GM12878 (cell line): ENCODE results near the gene HMGCS1. TPM values are rescaled to one million over a fixed set of nuclear protein-coding genes. Genes with fewer than 3 reads are reported as not detected.

Experiments
- ATF2 ChIP-seq: IDR thresholded peaks from 2 replicates; pipeline ENCODE4 v1.6.1; 2012; ENCODE audit warnings: low read length, inconsistent platforms
- BMI1 ChIP-seq: fragments of 450-650 bp; IDR thresholded peaks from 2 replicates; pipeline ENCODE4 v1.6.1; 2016; ENCODE audit warnings: mild to moderate bottlenecking, moderate library complexity, borderline replicate concordance
- GATAD2B ChIP-seq: fragments of 450-650 bp; conservative IDR thresholded peaks from 2 replicates; pipeline ENCODE4 v1.6.1; 2017; ENCODE audit warnings: low read depth, mild to moderate bottlenecking, moderate library complexity
- HCFC1 ChIP-seq: fragments of 150-350 bp; IDR thresholded peaks from 2 replicates; pipeline ENCODE4 v1.6.1; 2014; ENCODE audit warnings: low read length
- KDM1A ChIP-seq: fragments of 200-600 bp; sonication (generic); IDR thresholded peaks from 2 replicates; pipeline ENCODE4 v1.6.1; 2016; ENCODE audit warnings: borderline replicate concordance
- RAD21 ChIP-seq: IDR thresholded peaks from 2 replicates; pipeline ENCODE4 v1.6.1; 2011; ENCODE audit warnings: mild to moderate bottlenecking, low read depth, low read length, moderate library complexity; ENCODE audit not compliant: insufficient read depth
- SKIL ChIP-seq: fragments of 450-650 bp; IDR thresholded peaks from 2 replicates; pipeline ENCODE4 v1.6.1; 2017; ENCODE audit warnings: mild to moderate bottlenecking, low read depth, inconsistent platforms; ENCODE audit not compliant: poor library complexity, severe bottlenecking
- SPI1 ChIP-seq: IDR thresholded peaks from 2 replicates; pipeline ENCODE4 v1.6.1; 2011; ENCODE audit warnings: low read depth, mild to moderate bottlenecking, low read length, moderate library complexity, borderline replicate concordance; ENCODE audit not compliant: insufficient read depth
- SREBF1 ChIP-seq: IDR thresholded peaks from 2 replicates; pipeline ENCODE4 v1.6.1; 2012; ENCODE audit warnings: mild to moderate bottlenecking, low read length
- SREBF2 ChIP-seq: IDR thresholded peaks from 2 replicates; pipeline ENCODE4 v1.6.1; 2012; ENCODE audit warnings: mild to moderate bottlenecking, low read length
- ZBED1 ChIP-seq: IDR thresholded peaks from 2 replicates; pipeline ENCODE4 v1.6.1; 2016; ENCODE audit warnings: borderline replicate concordance
- ZNF592 ChIP-seq: fragments of 450-650 bp; IDR thresholded peaks from 2 replicates; pipeline ENCODE4 v1.6.1; 2017; ENCODE audit warnings: mild to moderate bottlenecking, moderate library complexity
- ZNF687 ChIP-seq: fragments of 450-650 bp; IDR thresholded peaks from 2 replicates; pipeline ENCODE4 v1.6.1; 2017; ENCODE audit warnings: mild to moderate bottlenecking, moderate library complexity
- polyA plus RNA-seq, 11 experiments: library from polyadenylated mRNA; depleted of rRNA in 4 of 11; unstranded in 6 of 11; stranded (reverse) in 5 of 11; fragments of >200 nt; fragmentation: Nextera tagmentation in 4 of 11; fragmentation: Illumina TruSeq in 1 of 11; extraction: Ambion mirVana in 4 of 11; extraction: Trizol in 1 of 11; gene quantifications; 1 replicate in 1 of 11; 2 replicates in 10 of 11; pipeline versions ENCODE4 v1.2.1 to v1.2.3, GENCODE V29; 2011 to 2016; ENCODE audit warnings: inconsistent platforms in 2 of 11, missing spikeins in 2 of 11, low read depth in 1 of 11
- total RNA-seq, 4 experiments: library from RNA; depleted of rRNA in 3 of 4; stranded (reverse); fragments of >200 nt in 3 of 4; fragmentation: Illumina TruSeq in 1 of 4; extraction: Trizol in 1 of 4; gene quantifications; 2 replicates each; pipeline versions ENCODE4 v1.2.1 to v1.2.3, GENCODE V29; 2013 to 2021

HMGCS1 gene
- total and polyA plus RNA-seq, 10 of the 15 experiments (the other 5 are each of a cell fraction or from before 2014, with no cell fraction given): 24.0 to 193 (median 108) TPM

- TF ChIP-seq ATF2 (no peak; the same call in 1 of the 2 replicates), KDM1A (no peak), GATAD2B (peak; percentile 92), RAD21 (peak; percentile 23; the same call in 1 of the 2 replicates), ZNF592 (no peak), SREBF1 (peak; percentile 75; the same call in 1 of the 2 replicates), SREBF2 (peak; percentile 88), SKIL (peak; percentile 67), BMI1 (no peak), HCFC1 (peak; percentile 34; the same call in 1 of the 2 replicates), ZNF687 (peak; percentile 47; the same call in 1 of the 2 replicates), SPI1 (peak; percentile 59; the same call in 1 of the 2 replicates), ZBED1 (no peak; the same call in 1 of the 2 replicates)
Observed at GRCh38 chr5:43313035-43313853, at the start of gene HMGCS1 (continued).
